Measurements from ENCODE around the gene SCMH1.
"Not testable (repeated sequence)": the region's sequence is repeated elsewhere in the genome, so short reads cannot be mapped to it uniquely, and the experiment has no call there.

Gene SCMH1

GRCh38 chr1:41218152-41218551, 24.0 kb downstream of the SCMH1 start:
- FAIRE-seq (no peak), DNase-seq (ENCODE audit: extremely low spot score, insufficient read length, low read depth) (no peak)

- DNase-seq (ENCODE audit: extremely low spot score, insufficient read length, low read depth): no peak
- no peak for FAIRE-seq
These were observed 24.7 kb downstream of the SCMH1 start for GRCh38 chr1:41217441-41217840.

- no peak for DNase-seq (ENCODE audit: extremely low spot score, insufficient read length, low read depth)
- FAIRE-seq: no peak
These were observed 26.5 kb downstream of the SCMH1 start for GRCh38 chr1:41215623-41216022.

GRCh38 chr1:41213341-41213740, 28.8 kb downstream of the SCMH1 start:
- FAIRE-seq: no peak
- DNase-seq (ENCODE audit: extremely low spot score, insufficient read length, low read depth): no peak

- not testable (repeated sequence) for DNase-seq (ENCODE audit: extremely low spot score, insufficient read length, low read depth); FAIRE-seq
These were observed 30.5 kb downstream of the SCMH1 start for GRCh38 chr1:41211608-41212007.

- FAIRE-seq; DNase-seq (ENCODE audit: extremely low spot score, insufficient read length, low read depth): not testable (repeated sequence)
These were observed 35.1 kb downstream of the SCMH1 start for GRCh38 chr1:41207053-41207452.

- DNase-seq (ENCODE audit: extremely low spot score, insufficient read length, low read depth): no peak
- no peak for FAIRE-seq
These were observed 41.4 kb downstream of the SCMH1 start for GRCh38 chr1:41200728-41201127.

- DNase-seq (ENCODE audit: extremely low spot score, insufficient read length, low read depth) (no peak), FAIRE-seq (no peak)
These were observed 42.7 kb downstream of the SCMH1 start for GRCh38 chr1:41199375-41199774.

- FAIRE-seq (no peak), DNase-seq (ENCODE audit: extremely low spot score, insufficient read length, low read depth) (no peak)
These were observed 49.5 kb downstream of the SCMH1 start for GRCh38 chr1:41192456-41193178.

- DNase-seq (ENCODE audit: extremely low spot score, insufficient read length, low read depth): no peak
- FAIRE-seq: no peak
These were observed 57.7 kb downstream of the SCMH1 start for GRCh38 chr1:41184446-41184845.

- not testable (repeated sequence) for DNase-seq (ENCODE audit: extremely low spot score, insufficient read length, low read depth); FAIRE-seq
These were observed 63.9 kb downstream of the SCMH1 start for GRCh38 chr1:41178230-41178629.

- FAIRE-seq (no peak), DNase-seq (ENCODE audit: extremely low spot score, insufficient read length, low read depth) (no peak)
These were observed 66.6 kb downstream of the SCMH1 start for GRCh38 chr1:41175546-41175945.

- FAIRE-seq: no peak
- DNase-seq (ENCODE audit: extremely low spot score, insufficient read length, low read depth): no peak
These were observed 67.9 kb downstream of the SCMH1 start for GRCh38 chr1:41174170-41174569.

GRCh38 chr1:41173651-41174050, 68.5 kb downstream of the SCMH1 start:
- DNase-seq (ENCODE audit: extremely low spot score, insufficient read length, low read depth) (no peak), FAIRE-seq (no peak)

GRCh38 chr1:41171266-41171874, 70.7 kb downstream of the SCMH1 start:
- FAIRE-seq (peak; percentile 9), DNase-seq (ENCODE audit: extremely low spot score, insufficient read length, low read depth) (no peak)

GRCh38 chr1:41169799-41170180, 72.3 kb downstream of the SCMH1 start:
- FAIRE-seq: no peak
- DNase-seq (ENCODE audit: extremely low spot score, insufficient read length, low read depth): no peak

GRCh38 chr1:41169066-41169798, 72.9 kb downstream of the SCMH1 start:
- no peak for FAIRE-seq
- DNase-seq (ENCODE audit: extremely low spot score, insufficient read length, low read depth): no peak

- DNase-seq (ENCODE audit: extremely low spot score, insufficient read length, low read depth) (no peak), FAIRE-seq (peak; percentile 52)
These were observed 74.4 kb downstream of the SCMH1 start for GRCh38 chr1:41167667-41168066.

- DNase-seq (ENCODE audit: extremely low spot score, insufficient read length, low read depth) (no peak), FAIRE-seq (no peak)
These were observed 77.4 kb downstream of the SCMH1 start for GRCh38 chr1:41164727-41165126.

GRCh38 chr1:41162441-41162840, 79.7 kb downstream of the SCMH1 start:
- no peak for FAIRE-seq
- no peak for DNase-seq (ENCODE audit: extremely low spot score, insufficient read length, low read depth)

- DNase-seq (ENCODE audit: extremely low spot score, insufficient read length, low read depth) (no peak), FAIRE-seq (no peak)
These were observed 80.3 kb downstream of the SCMH1 start for GRCh38 chr1:41161846-41162245.
